Transverse colon (tissue), 4 donors: ENCODE data around the gene RPL6. TPM values are rescaled to one million over a fixed set of nuclear protein-coding genes. Genes with fewer than 3 reads are reported as not detected.
A peak's percentile ranks its signal among the peaks of the same experiment; 100 is the strongest.
"Not testable (repeated sequence)": the region's sequence is repeated elsewhere in the genome, so short reads cannot be mapped to it uniquely, and the experiment has no call there.

Experiments used
- DNase-seq: peaks from one replicate; pipeline ENCODE4 v3.0.0-alpha.2; 2019
- H3K27ac ChIP-seq, 4 donors: fragments of 200-600 bp; sonication (generic); 2 replicates each; pipeline ENCODE4 v1.5.1; 2016 to 2018; ENCODE audit warnings: inconsistent platforms in 4 of 4
- H3K27me3 ChIP-seq: fragments of 200-600 bp; sonication (generic); 2 replicates; pipeline ENCODE4 v1.5.1; 2017; ENCODE audit warnings: inconsistent platforms
- H3K36me3 ChIP-seq, 4 donors: fragments of 200-600 bp; sonication (generic); 2 replicates each; pipeline ENCODE4 v1.5.1; 2017 to 2019; ENCODE audit warnings: inconsistent platforms in 4 of 4
- H3K4me1 ChIP-seq, 4 donors: fragments of 200-600 bp; sonication (generic); 2 replicates each; pipeline ENCODE4 v1.5.1; 2017 to 2020; ENCODE audit warnings: inconsistent platforms in 4 of 4
- H3K4me3 ChIP-seq, 4 donors: fragments of 200-600 bp; sonication (generic); 1 replicate in 1 of 4; 2 replicates in 3 of 4; pipeline versions ENCODE4 v1.5.1 to v1.6.1; 2017 to 2019; ENCODE audit warnings: inconsistent platforms in 4 of 4
- H3K9me3 ChIP-seq, 2 donors: fragments of 200-600 bp; sonication (generic); 2 replicates each; pipeline ENCODE4 v1.5.1; 2017 to 2019; ENCODE audit warnings: inconsistent platforms in 2 of 2
- CTCF ChIP-seq, 5 experiments: fragments of 200-600 bp in 3 of 5; fragments of 450-650 bp in 2 of 5; sonication (generic) in 3 of 5; IDR thresholded peaks; 1 replicate in 2 of 5; 2 replicates in 3 of 5; pipeline ENCODE4 v1.5.1; 2016 to 2017; ENCODE audit warnings: antibody characterized with exemption in 5 of 5, inconsistent platforms in 3 of 5, mild to moderate bottlenecking in 2 of 5, moderate library complexity in 1 of 5
- EP300 ChIP-seq: sonication (generic); formaldehyde crosslinking; IDR thresholded peaks from one replicate; pipeline ENCODE4 v1.6.1; 2017; ENCODE audit warnings: antibody characterized with exemption, low read depth
- POLR2A ChIP-seq: fragments of 450-650 bp; IDR thresholded peaks from one replicate; pipeline ENCODE4 v1.6.1; 2016; ENCODE audit warnings: antibody characterized with exemption, mild to moderate bottlenecking, moderate library complexity
- POLR2AphosphoS5 ChIP-seq, 3 donors: sonication (generic); formaldehyde crosslinking; IDR thresholded peaks; one replicate each; pipeline ENCODE4 v1.6.1; 2016; ENCODE audit warnings: antibody characterized with exemption in 3 of 3
- WGBS, 2 donors: methylation state at CpG; one replicate each; pipeline ENCODE4 v1.1.5; 2018; ENCODE audit warnings: low coverage in 1 of 2; 5-methylcytosine and 5-hydroxymethylcytosine counted together
- in situ Hi-C, 4 donors: fragments of 200-750 bp; cut with MboI; loops; one replicate each; pipeline versions ENCODE4 v1.15.0 to v1.15.1; 2017; ENCODE audit warnings: low sequenced_read_pairs in 3 of 4, low pct_ligation_motif_present in 1 of 4, low pct_unique_long_range_greater_than_20kb in 1 of 4
- intact Hi-C: fragments of 100-400 bp; cut with DNase I; formaldehyde crosslinking; loops from one replicate; pipeline ENCODE4 v1.15.1; 2023; ENCODE audit warnings: low total_unique reads
- total RNA-seq, 4 donors: library from RNA; depleted of rRNA; stranded (reverse); fragments of >200 nt; gene quantifications; one replicate each; pipeline ENCODE4 v1.1.0, GENCODE V29; 2016

Gene RPL6
- 1,000 to 10,000 TPM in 1 of 4 donors, 100 to 1,000 TPM in 3; 361 to 1,162 (median 790) TPM for total RNA-seq

- no peaks in the 10 kb centered on the region for H3K27me3 ChIP-seq
- H3K9me3 ChIP-seq = no peaks in the 10 kb centered on the region
- H3K36me3 ChIP-seq = peaks cover 0 to 29% (median 9%) of the 10 kb centered on the region in 4 donors
- intact Hi-C loops = no loop called here
- TF ChIP-seq POLR2A (peak; percentile 84), CTCF (IDR thresholded peaks at IDR 0.05) (no peak), POLR2AphosphoS5 (IDR thresholded peaks at IDR 0.05) (peak; percentile 84 to 92 (median 92)), EP300 (no peak)
- 11 to 67% methylated on average over 3 to 46 of the region's 46 CpGs for WGBS, 2 donors
- DNase-seq = peak; percentile 79
- peaks cover 3 to 25% (median 10%) of the 10 kb centered on the region in 4 donors for H3K4me1 ChIP-seq
- H3K27ac ChIP-seq = peak within 1 kb of the TSS; percentile 85 to 95 (median 87)
- peak within 1 kb of the TSS; percentile 43 to 81 (median 56) for H3K4me3 ChIP-seq
- in situ Hi-C loops = no loop called here
Observed at GRCh38 chr12:112409064-112409905, at the start of gene RPL6. RPL6 (minus strand) TSS chr12:112409605; CDS start chr12:112408656, 949 bp downstream.

DNA sequence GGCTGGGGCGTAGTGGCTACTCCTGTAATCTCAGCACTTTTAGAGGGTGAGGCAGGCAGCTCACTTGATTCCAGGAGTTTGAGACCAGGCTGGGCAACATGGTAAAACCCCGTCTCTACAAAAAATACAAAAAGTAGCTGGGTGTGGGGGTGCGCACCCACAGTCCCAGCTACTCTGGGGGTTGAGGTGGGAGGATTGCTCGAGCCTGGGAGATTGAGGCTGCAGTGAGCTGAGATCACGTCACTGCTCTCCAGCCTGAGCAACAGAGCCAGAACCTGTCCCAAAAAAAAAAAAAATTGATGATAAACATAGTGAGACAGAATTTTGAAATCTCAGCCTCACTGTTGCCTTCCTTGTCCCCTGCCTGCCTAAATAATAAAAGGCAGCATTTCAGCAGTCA lies 49.3 kb upstream of the RPL6 start:
- Histone ChIP-seq H3K4me1 (no peaks in the 10 kb centered on the region), H3K36me3 (peaks cover 0 to 44% (median 17%) of the 10 kb centered on the region in 4 donors), H3K27me3 (no peaks in the 10 kb centered on the region), H3K9me3 (no peaks in the 10 kb centered on the region), H3K4me3 (no peak overlapping the region), H3K27ac (no peak overlapping the region)
- in situ Hi-C loops (no loop called here), intact Hi-C loops (no loop called here)
- no peak for DNase-seq
- TF ChIP-seq CTCF (IDR thresholded peaks at IDR 0.05) (no peak), EP300 (no peak), POLR2A (no peak), POLR2AphosphoS5 (IDR thresholded peaks at IDR 0.05) (no peak)
- whole genome bisulfite sequencing, 2 donors = 91 to 100% methylated on average over 3 to 5 of the region's 5 CpGs

DNA sequence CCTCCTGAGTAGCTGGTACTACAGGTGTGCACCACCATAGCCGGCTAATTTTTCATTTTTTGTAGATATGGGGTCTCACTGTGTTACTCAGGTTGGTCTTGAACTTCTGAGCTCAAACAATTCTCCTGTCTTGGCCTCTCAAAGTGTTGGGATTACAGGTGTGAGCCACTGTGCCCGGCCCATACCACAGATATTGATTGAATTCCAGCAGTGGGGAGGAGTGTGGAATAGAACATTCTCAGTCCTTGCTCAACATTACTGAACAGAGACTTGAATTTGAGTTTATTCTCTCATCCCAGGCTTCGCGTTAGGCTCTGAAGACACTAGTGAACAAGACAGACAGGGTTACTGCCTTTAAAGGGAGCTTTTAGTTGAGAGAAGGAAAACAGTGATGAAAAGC lies 48.9 kb upstream of the RPL6 start:
- H3K36me3 ChIP-seq = peaks cover 0 to 48% (median 17%) of the 10 kb centered on the region in 4 donors
- DNase-seq = no peak
- no peaks in the 10 kb centered on the region for H3K4me1 ChIP-seq
- no peak for TF ChIP-seq CTCF (IDR thresholded peaks at IDR 0.05)
- no peak for TF ChIP-seq POLR2A
- no peak for TF ChIP-seq POLR2AphosphoS5 (IDR thresholded peaks at IDR 0.05)
- no peak for TF ChIP-seq EP300
- intact Hi-C loops = no loop called here
- no peak overlapping the region for H3K27ac ChIP-seq
- 94 to 97% methylated on average over 3 to 4 of the region's 4 CpGs for WGBS, 2 donors
- in situ Hi-C loops = no loop called here
- no peak overlapping the region for H3K4me3 ChIP-seq
- no peaks in the 10 kb centered on the region for H3K9me3 ChIP-seq
- H3K27me3 ChIP-seq = no peaks in the 10 kb centered on the region

DNA sequence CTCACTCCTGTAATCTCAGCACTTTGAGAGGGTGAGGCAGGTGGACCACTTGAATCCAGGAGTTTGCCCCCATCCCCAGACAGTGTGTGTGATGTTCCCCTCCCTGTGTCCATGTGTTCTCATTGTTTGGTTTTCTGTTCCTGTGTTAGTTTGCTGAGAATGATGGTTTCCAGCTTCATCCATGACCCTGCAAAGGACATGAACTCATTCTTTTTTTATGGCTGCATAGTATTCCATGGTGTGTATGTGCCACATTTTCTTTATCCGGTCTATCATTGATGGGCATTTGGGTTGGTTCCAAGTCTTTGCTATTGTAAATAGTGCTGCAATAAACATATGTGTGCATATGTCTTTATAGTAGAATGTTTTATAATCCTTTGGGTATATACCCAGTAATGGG lies 47.7 kb upstream of the RPL6 start:
- peaks cover 0 to 60% (median 22%) of the 10 kb centered on the region in 4 donors for H3K36me3 ChIP-seq
- intact Hi-C loops, in situ Hi-C loops: not testable (repeated sequence)

More for the DNA sequence above, 47.7 kb upstream of the RPL6 start:
- not testable (repeated sequence) for H3K27ac ChIP-seq, H3K27me3 ChIP-seq, H3K4me3 ChIP-seq, H3K4me1 ChIP-seq, H3K9me3 ChIP-seq, DNase-seq
- 94 to 100% methylated on average over 1 of the region's 1 CpG for WGBS, 2 donors
